Cortex of kidney (tissue), 1 donor: ENCODE data around the gene UBAC2.

Experiments used
- DNase-seq: peaks from one replicate; lab custom pipeline; 2025; lab: John Stamatoyannopoulos, UW

UBAC2 gene

GRCh38 chr13:99296398-99296797 lies 95.7 kb downstream of the UBAC2 start:
- no peak for DNase-seq

DNA sequence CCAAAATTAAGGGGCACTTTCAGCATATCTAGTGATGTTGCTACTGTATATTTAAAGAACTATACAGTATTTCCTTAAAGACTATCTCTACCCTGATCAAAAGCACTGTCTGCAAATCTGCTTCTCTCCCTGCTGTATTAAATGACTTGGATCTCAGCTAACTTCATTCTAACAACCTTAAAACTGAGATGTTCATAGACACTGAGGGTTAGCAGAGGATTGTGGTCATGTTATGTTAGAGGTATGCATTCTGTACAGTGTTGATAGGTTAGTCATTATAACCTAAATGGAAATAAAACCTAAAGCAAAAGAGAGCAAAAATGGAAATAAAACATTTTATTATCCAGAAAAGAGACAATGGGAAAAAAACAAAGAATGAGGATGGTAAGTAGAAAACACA lies 96.7 kb downstream of the UBAC2 start:
- no peak for DNase-seq

- DNase-seq = no peak
Measured at GRCh38 chr13:99298056-99298455, 97.4 kb downstream of the UBAC2 start.

DNA sequence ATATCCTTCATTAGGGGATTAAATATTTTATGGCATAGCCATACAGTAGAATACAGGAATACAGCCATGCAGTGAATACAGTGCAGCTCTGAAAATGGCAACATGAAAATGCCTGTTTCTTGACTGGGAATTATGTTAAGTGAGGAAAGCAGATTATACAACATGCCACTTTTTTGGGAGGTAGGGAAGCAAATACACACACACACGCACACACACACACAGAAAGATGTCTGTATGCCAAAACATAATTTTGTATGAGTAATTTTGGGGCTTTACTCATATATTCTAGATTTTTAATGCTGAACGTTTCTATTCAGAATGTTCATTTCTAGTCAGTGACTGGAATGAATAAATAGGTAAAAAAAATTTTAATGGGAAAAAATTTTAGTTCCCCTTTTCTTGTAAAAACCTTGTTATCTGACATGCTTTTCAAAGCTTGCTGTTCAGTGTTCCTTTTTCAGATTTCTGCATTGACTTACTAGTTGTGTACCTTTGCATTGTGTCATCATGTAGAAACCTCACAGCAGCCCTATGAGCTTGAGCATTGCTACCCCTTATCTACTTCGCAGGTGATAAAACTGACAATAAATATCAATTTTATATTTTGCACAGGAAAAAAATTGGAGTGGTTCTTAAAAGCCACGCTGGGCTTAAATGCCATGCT lies 98.7 kb downstream of the UBAC2 start:
- no peak for DNase-seq

DNA sequence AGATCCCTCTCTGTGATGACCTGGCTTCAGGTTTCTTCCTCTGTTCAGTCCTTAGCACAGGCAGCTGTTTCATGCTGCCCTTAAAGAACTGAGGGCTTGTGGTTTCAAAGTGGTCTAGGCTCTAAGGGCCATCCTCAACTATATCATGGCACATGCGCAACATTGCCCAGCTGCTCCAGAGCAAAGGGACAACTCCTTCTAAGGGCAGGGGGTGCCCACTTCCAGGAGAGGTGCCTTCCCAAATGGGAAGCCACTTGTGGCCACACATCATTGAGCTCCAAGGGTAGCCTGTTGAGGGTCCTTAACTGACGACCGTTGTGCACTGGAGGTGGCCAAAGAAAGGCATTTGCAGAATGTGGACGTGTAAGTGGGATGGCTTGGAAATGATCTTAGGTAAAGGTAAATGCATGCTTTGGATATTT lies 99.3 kb downstream of the UBAC2 start:
- DNase-seq = no peak

- DNase-seq = no peak
Measured at GRCh38 chr13:99301056-99301838, 100.6 kb downstream of the UBAC2 start.

DNA sequence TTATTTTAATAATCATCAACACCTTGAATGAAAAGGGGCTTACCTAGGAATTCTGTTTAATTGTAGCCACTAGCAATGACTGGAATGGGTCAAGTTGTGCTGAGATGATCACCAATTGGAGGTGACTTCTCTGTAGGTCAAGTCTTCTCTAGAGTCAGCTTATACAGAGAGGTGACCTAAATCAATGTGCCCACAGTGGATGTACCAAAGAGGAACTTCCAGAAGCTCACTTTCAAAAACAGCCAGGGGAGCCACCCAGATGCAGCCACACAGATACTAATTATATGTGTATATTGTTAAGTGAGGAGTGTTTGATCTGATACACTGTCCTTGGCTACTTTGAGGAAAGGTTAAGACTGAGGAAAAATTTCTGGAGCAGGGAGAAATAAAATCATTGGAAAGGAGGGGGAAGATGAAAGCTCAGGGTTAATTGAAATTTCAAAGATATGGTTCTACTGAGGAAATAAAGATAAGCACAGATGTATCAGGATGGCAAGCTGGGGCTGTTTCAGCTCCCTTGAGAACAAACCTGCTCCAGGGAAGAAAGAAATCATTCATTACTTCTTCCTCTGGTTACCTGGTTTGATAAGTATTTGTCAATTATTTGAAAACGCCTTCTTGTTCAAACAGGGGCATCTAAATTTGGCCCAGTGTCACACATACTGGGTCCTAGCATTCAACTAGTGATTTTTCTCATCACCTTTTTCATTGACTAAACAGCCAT lies 101.4 kb downstream of the UBAC2 start:
- DNase-seq = no peak

DNA sequence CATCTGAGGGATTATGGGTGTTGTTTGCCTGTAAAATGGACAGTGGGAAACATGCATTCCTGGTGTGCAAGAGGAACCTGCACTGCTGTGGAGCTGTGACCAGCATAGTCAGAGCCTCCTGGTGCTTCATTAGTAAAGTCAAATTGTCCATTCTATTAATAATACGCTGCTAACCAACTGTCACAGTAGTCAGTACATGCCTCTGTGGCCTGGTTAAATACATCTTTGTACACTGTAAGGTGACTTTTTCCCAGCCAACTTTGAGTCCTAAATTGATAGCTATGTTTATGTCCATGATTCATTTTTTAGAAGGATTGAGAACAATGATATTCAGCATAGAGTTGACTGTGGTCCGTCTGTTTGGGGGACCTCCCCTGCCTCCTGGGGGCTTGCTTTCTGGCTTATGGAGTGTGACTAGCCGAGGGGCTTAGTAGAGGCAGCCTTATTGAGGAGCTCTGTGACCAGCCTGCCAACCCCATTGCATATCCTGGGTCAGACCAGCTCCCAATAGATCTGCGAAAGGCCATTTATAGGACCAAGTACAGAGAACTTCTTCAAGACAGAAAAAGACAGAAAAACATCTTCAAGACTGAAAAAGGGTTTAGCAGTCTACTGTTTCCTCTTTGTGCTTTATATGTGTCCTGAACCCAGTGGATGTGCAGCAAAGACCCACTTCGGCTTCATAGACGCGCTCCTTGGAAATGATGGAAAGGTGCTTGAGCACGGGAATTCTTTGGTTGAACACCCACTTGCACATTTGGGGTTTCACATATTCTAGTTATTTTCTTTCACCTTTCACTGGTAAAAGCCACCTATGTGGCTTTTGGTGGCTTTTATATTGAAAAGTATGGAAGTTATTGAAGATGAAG lies 102.2 kb downstream of the UBAC2 start:
- no peak for DNase-seq

DNA sequence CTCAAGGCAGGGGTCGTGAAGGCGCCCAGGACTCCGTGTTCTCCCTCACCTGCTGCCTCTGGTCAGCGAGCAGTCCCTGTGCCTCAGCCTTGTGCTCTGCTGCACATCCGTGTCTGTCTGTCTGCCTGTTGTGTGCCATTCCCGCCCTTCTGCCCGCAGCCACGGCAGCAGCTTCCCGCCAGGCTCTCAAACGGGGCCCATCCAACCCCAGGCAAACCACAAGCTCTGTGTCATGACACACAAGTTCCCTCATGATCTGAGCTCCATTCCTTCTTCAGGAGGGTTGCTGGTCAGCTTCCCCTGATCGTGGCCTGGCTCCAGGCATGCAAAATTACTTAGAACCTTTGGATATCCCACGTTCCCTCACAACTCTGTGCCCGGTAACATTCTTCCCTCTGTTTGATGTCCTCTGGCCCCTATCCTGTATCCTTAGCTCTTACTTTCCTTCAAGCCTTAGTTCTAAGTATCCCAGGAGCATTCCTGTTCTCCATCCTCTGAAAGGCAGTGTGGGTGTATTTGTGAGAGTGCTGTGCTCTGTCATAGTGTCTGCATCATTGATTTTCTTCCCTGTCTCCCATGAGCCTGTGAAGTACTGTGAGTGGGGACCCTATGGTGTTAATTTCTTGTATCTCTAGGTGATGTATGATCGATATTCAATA lies 103.3 kb downstream of the UBAC2 start:
- no peak for DNase-seq

GRCh38 chr13:99304541-99304940 lies 103.9 kb downstream of the UBAC2 start:
- DNase-seq = no peak

DNA sequence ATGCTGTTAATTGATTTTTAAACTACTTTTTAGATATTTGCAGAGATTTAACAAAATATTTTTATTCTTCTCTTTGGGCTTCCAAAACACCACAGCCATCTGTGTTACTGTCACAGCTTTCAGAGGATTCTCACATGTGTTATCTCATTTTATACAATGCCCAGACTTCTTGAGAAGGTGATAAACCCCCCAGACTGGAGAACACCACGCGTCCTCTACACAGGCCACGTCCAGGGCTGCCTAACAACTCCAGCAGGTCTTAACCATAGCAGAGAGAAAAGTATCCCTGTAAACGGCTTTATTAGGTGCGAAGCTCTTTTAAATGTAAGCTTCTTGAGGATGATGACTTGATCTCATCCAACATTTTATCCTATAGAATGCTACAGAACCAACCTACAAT lies 104.5 kb downstream of the UBAC2 start:
- no peak for DNase-seq

DNA sequence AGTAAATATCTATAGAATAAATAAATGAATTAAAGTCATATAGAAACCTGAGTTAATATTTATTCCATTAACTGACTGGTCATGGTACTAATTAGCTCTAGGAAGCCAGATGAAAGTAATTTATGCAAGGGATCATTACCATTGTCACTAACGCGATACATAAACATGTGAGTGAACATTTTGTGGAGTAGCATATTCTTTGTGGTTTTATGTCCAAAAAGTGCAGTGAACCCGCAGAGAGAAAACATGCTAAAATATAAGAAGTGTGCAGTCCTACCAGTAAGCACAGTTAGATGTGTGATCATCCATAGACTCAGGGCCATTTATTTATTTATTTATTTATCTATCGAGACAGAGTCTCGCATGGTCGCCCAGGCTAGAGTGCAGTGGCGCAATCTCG lies 104.9 kb downstream of the UBAC2 start:
- no peak for DNase-seq

DNA sequence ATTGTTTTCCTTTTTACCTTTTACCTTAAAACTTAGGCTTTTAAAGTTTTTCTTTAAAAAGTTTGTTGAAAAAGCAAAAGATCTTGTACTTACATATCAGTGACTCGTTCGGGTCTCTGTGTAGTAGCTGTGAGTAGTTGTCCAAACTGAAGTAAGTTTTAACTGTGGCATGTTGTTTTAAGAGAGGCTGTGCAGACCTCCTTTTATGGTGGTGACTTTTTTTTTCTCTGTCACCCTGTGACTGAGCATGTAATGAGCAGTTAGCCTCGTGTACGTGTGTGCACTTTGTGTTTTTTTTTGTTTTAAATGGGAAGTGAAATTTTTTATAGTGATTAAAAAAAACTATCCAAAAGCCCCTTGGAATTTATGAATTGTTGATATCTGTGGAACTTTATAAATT lies 106.6 kb downstream of the UBAC2 start, which contains the start of gene GPR183:
Gene GPR183, minus strand, starts transcription at position 153 of the 400 bp plus-strand sequence. CDS start 11,254 bp downstream, outside the sequence.
- DNase-seq = no peak

DNA sequence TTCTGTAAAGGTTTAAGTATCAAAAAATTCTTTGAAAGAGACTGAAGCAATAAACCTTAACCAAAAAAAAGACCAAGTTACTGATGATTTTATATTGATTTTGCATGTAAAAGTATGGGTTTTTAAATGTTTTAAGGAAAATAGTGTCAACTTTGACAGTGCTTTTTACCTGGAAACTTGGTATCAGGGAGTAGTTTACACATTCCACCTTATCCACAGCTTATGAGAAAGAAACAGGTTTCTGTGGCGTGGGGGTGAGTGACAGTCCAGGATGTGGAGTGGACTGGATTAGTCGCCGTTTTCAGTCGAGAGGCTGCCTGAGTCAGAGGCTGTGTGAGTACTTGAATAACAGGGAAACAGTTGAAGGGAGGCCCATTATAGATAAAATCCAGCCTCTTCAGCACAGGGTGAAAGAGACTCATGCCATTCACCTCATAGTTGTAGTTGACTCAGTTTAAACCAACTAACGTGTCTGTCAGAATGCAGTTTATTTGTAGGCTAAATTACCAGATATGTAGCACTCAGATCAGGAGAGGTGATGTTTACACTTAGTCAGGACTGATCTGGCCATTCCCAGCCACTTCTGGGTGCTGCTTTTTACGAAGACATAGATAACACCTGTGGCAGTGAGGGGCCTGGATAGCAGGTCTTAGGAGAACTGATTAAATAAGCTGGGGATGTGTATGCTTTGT lies 107.1 kb downstream of the UBAC2 start:
- no peak for DNase-seq

GRCh38 chr13:99308471-99309087 lies 107.9 kb downstream of the UBAC2 start:
- DNase-seq = no peak

GRCh38 chr13:99310382-99311031 lies 109.9 kb downstream of the UBAC2 start:
- DNase-seq = no peak

GRCh38 chr13:99311137-99311536 lies 110.5 kb downstream of the UBAC2 start:
- DNase-seq = no peak

DNA sequence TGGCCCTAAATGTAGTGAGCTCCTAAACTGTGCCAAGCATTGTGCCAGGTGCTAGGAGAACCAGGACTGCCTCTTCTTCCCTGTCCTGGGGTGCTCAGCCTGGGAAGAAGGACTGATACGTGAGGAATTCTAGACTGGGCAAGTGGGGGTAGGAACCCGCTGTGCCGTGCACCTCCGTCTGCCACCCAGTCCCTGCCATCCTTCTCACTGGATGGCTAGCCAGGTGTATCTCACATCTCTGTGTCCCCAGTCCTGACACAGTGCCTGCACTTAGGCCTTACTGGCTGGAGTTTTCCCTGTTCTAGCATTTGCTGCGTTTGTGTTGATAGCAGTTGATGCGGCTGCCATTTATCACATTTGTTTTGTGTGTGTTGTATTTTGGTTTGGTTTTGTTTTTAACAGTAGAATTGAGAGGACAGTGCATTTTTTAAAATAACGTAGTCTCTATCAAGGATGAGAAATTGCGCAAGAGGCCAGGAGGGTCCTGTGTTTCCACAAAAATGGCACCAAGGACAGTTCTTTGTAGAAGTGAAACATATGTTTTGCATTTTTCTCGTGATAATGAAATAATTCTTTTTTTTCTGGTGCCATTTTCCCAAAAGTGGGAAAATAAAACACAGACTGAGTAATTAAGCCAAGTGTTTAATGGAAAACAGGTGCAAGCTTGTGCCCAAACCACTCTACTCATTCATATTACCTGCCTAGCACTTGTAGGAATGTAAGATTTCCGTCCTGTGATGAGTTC lies 111.3 kb downstream of the UBAC2 start:
- no peak for DNase-seq

GRCh38 chr13:99312493-99312883 lies 111.8 kb downstream of the UBAC2 start:
- no peak for DNase-seq
